Measurements from ENCODE around the gene CCDC148.

DNA sequence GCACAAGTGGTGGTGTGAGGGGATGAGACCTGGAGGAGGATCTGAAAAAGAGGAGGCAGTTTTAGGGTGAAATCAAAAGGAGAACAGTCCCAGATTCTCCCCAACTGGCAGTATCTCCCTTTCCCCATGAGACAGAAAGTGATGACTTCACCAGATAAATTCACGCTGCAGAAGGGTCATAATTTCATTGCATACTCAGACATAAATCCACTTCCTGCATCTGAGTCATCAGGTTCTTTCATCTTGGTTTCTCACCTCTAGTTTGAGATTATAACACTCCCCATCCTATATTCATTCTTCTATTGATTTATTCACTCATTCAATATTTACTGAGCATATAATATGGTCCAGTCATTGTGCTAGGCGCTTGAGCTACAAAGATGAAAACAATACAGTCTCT, 64.7 kb downstream of the CCDC148 start:
- TF ChIP-seq, protein P1, sequence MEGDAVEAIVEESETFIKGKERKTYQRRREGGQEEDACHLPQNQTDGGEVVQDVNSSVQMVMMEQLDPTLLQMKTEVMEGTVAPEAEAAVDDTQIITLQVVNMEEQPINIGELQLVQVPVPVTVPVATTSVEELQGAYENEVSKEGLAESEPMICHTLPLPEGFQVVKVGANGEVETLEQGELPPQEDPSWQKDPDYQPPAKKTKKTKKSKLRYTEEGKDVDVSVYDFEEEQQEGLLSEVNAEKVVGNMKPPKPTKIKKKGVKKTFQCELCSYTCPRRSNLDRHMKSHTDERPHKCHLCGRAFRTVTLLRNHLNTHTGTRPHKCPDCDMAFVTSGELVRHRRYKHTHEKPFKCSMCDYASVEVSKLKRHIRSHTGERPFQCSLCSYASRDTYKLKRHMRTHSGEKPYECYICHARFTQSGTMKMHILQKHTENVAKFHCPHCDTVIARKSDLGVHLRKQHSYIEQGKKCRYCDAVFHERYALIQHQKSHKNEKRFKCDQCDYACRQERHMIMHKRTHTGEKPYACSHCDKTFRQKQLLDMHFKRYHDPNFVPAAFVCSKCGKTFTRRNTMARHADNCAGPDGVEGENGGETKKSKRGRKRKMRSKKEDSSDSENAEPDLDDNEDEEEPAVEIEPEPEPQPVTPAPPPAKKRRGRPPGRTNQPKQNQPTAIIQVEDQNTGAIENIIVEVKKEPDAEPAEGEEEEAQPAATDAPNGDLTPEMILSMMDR (IDR thresholded peaks at IDR 0.05; ENCODE audit: low read depth, low read length): no peak
- no peak for TF ChIP-seq EZH2phosphoT487 (IDR thresholded peaks at IDR 0.05; ENCODE audit: low read depth)
